GM15510 (cell line): Measurements from ENCODE around the gene RAB11FIP4.

Experiments
- POLR2A ChIP-seq: IDR thresholded peaks from 3 replicates; pipeline ENCODE4 v1.6.1; 2011; ENCODE audit warnings: borderline replicate concordance; ENCODE audit not compliant: insufficient read length; ENCODE audit errors: extremely low read depth

Gene RAB11FIP4

GRCh38 chr17:31490019-31490650 is 98.7 kb downstream of the RAB11FIP4 start:
- no peak for TF ChIP-seq POLR2A

- TF ChIP-seq POLR2A: no peak
These were observed 99.3 kb downstream of the RAB11FIP4 start for GRCh38 chr17:31490671-31491375.

GRCh38 chr17:31491376-31492131 is 100.1 kb downstream of the RAB11FIP4 start:
- no peak for TF ChIP-seq POLR2A

- TF ChIP-seq POLR2A: no peak
These were observed 100.7 kb downstream of the RAB11FIP4 start for GRCh38 chr17:31492206-31492605.

GRCh38 chr17:31492880-31493655 is 101.6 kb downstream of the RAB11FIP4 start:
- no peak for TF ChIP-seq POLR2A

- no peak for TF ChIP-seq POLR2A
These were observed 102.2 kb downstream of the RAB11FIP4 start for GRCh38 chr17:31493656-31494155.

- TF ChIP-seq POLR2A: peak; percentile 21
These were observed 103.0 kb downstream of the RAB11FIP4 start for GRCh38 chr17:31494259-31495021.

- TF ChIP-seq POLR2A: no peak
These were observed 103.8 kb downstream of the RAB11FIP4 start for GRCh38 chr17:31495022-31495885.

GRCh38 chr17:31496097-31496496 is 104.6 kb downstream of the RAB11FIP4 start:
- no peak for TF ChIP-seq POLR2A

- TF ChIP-seq POLR2A: no peak
These were observed 105.1 kb downstream of the RAB11FIP4 start for GRCh38 chr17:31496601-31497000.

GRCh38 chr17:31497431-31497830 is 106.0 kb downstream of the RAB11FIP4 start:
- no peak for TF ChIP-seq POLR2A

GRCh38 chr17:31497994-31498826 is 106.7 kb downstream of the RAB11FIP4 start:
- TF ChIP-seq POLR2A: no peak
